ENCODE data around the gene THAP9.

The THAP9 gene

GRCh38 chr4:82891707-82892466 lies 8.6 kb upstream of the THAP9 start:
- Histone ChIP-seq H3K4me1 (ENCODE audit: control insufficient read depth, low read depth, low read length) (no peaks in the 10 kb centered on the region), H3K27ac (ENCODE audit: low read depth, low read length) (peak overlapping the region; percentile 94), H3K36me3 (ENCODE audit: control insufficient read depth, insufficient read depth, low read length) (peaks cover 6% of the 10 kb centered on the region), H3K79me1 (ENCODE audit: low read length) (peaks cover 3% of the 10 kb centered on the region), H3K4me3 (ENCODE audit: low read length) (peak overlapping the region; percentile 62), H2BK5ac (ENCODE audit: low read length) (no peak overlapping the region), H4K8ac (ENCODE audit: low read depth, low read length) (no peak overlapping the region), H3K79me2 (ENCODE audit: control insufficient read depth, insufficient read depth, low read length) (peaks cover 45% of the 10 kb centered on the region), H3K23ac (ENCODE audit: low read length) (no peak overlapping the region), H2BK120ac (ENCODE audit: low read depth, low read length) (no peak overlapping the region), H3K4me2 (ENCODE audit: low read length) (peak overlapping the region; percentile 67), H3K4ac (ENCODE audit: low read depth, low read length) (no peak overlapping the region), H3K27me3 (ENCODE audit: insufficient read depth, low read length, poor library complexity) (no peaks in the 10 kb centered on the region), H4K5ac (ENCODE audit: low read length) (no peak overlapping the region), H3K56ac (ENCODE audit: low read length) (peak overlapping the region; percentile 97), H3K9ac (ENCODE audit: low read length) (peak overlapping the region; percentile 90), H2BK15ac (replicated peaks; ENCODE audit: low read depth) (no peak overlapping the region), H3K18ac (ENCODE audit: low read length) (no peak overlapping the region), H2AK5ac (ENCODE audit: low read length) (no peak overlapping the region)
- DNase-seq, result peak; percentile 52
- WGBS (ENCODE audit: extremely low coverage, insufficient coverage, low lambda C conversion rate), result no CpG with 5 or more reads among the region's 7 CpGs

DNA sequence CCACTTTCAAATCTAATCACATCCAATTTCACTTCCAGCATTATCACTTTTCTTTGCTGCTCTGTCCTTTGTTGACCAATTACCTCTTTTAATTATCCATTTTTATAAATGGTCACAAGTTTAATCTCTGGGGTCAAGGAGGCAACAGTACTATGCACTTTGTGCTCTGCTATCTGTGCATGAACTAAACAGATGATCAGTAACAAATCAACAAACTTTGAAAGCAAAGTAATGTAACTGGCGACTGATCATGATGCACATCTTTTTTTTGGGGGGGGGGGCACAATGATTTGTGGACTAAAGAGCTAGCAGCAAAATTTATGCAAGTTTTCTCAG lies 8.1 kb upstream of the THAP9 start:
- Histone ChIP-seq H3K4me2 (ENCODE audit: low read length) (no peak overlapping the region), H3K4me1 (ENCODE audit: control insufficient read depth, low read depth, low read length) (no peaks in the 10 kb centered on the region), H4K8ac (ENCODE audit: low read depth, low read length) (no peak overlapping the region), H2BK120ac (ENCODE audit: low read depth, low read length) (no peak overlapping the region), H3K27me3 (ENCODE audit: insufficient read depth, low read length, poor library complexity) (no peaks in the 10 kb centered on the region), H3K56ac (ENCODE audit: low read length) (no peak overlapping the region), H3K79me2 (ENCODE audit: control insufficient read depth, insufficient read depth, low read length) (peaks cover 48% of the 10 kb centered on the region), H3K4me3 (ENCODE audit: low read length) (no peak overlapping the region), H3K23ac (ENCODE audit: low read length) (no peak overlapping the region), H3K79me1 (ENCODE audit: low read length) (peaks cover 3% of the 10 kb centered on the region), H2AK5ac (ENCODE audit: low read length) (no peak overlapping the region), H2BK5ac (ENCODE audit: low read length) (no peak overlapping the region), H2BK15ac (replicated peaks; ENCODE audit: low read depth) (no peak overlapping the region), H3K4ac (ENCODE audit: low read depth, low read length) (no peak overlapping the region), H3K36me3 (ENCODE audit: control insufficient read depth, insufficient read depth, low read length) (peaks cover 6% of the 10 kb centered on the region), H3K27ac (ENCODE audit: low read depth, low read length) (no peak overlapping the region), H3K18ac (ENCODE audit: low read length) (no peak overlapping the region), H3K9ac (ENCODE audit: low read length) (no peak overlapping the region), H4K5ac (ENCODE audit: low read length) (no peak overlapping the region)
- DNase-seq, result no peak
- WGBS (ENCODE audit: extremely low coverage, insufficient coverage, low lambda C conversion rate), result no CpG with 5 or more reads among the region's 1 CpG

- H3K23ac ChIP-seq (ENCODE audit: low read length), result no peak overlapping the region
- H3K27ac ChIP-seq (ENCODE audit: low read depth, low read length), result no peak overlapping the region
- peaks cover 3% of the 10 kb centered on the region for H3K79me1 ChIP-seq (ENCODE audit: low read length)
- no peak overlapping the region for H2BK120ac ChIP-seq (ENCODE audit: low read depth, low read length)
- H3K4me2 ChIP-seq (ENCODE audit: low read length), result no peak overlapping the region
- no peak overlapping the region for H3K56ac ChIP-seq (ENCODE audit: low read length)
- H4K5ac ChIP-seq (ENCODE audit: low read length), result no peak overlapping the region
- H2BK15ac ChIP-seq (replicated peaks; ENCODE audit: low read depth), result no peak overlapping the region
- no peak overlapping the region for H3K4ac ChIP-seq (ENCODE audit: low read depth, low read length)
- DNase-seq, result no peak
- H3K18ac ChIP-seq (ENCODE audit: low read length), result no peak overlapping the region
- WGBS (ENCODE audit: extremely low coverage, insufficient coverage, low lambda C conversion rate), result no CpG with 5 or more reads among the region's 3 CpGs
- peaks cover 45% of the 10 kb centered on the region for H3K79me2 ChIP-seq (ENCODE audit: control insufficient read depth, insufficient read depth, low read length)
- H3K9ac ChIP-seq (ENCODE audit: low read length), result no peak overlapping the region
- no peak overlapping the region for H4K8ac ChIP-seq (ENCODE audit: low read depth, low read length)
- H2AK5ac ChIP-seq (ENCODE audit: low read length), result no peak overlapping the region
- no peaks in the 10 kb centered on the region for H3K27me3 ChIP-seq (ENCODE audit: insufficient read depth, low read length, poor library complexity)
- H3K4me1 ChIP-seq (ENCODE audit: control insufficient read depth, low read depth, low read length), result no peaks in the 10 kb centered on the region
- no peak overlapping the region for H2BK5ac ChIP-seq (ENCODE audit: low read length)
- H3K4me3 ChIP-seq (ENCODE audit: low read length), result no peak overlapping the region
- peaks cover 6% of the 10 kb centered on the region for H3K36me3 ChIP-seq (ENCODE audit: control insufficient read depth, insufficient read depth, low read length)
These were observed 6.6 kb upstream of the THAP9 start for GRCh38 chr4:82893942-82894341.

DNA sequence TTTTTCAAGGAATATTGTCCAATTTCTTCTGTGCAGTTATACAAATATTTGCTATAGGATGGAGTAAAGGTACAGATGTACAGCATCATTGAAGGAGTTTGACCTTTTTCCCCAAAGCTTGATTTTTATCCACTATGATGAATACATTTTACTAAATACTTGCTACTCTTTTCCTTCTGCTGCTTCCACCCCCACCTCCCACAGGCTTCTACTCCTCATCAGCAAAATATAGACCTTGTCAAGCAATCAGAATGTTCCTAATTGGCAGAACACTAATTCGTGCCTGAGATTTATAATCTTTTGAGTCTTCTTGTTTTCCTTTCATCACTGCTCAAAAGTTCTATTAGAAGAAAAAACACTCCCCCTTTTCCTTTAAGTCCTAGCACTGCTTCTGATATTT lies 3.8 kb upstream of the THAP9 start:
- H4K5ac ChIP-seq (ENCODE audit: low read length), result no peak overlapping the region
- peaks cover 6% of the 10 kb centered on the region for H3K36me3 ChIP-seq (ENCODE audit: control insufficient read depth, insufficient read depth, low read length)
- H3K79me2 ChIP-seq (ENCODE audit: control insufficient read depth, insufficient read depth, low read length), result peaks cover 45% of the 10 kb centered on the region
- no peak overlapping the region for H3K27ac ChIP-seq (ENCODE audit: low read depth, low read length)
- H3K79me1 ChIP-seq (ENCODE audit: low read length), result peaks cover 3% of the 10 kb centered on the region
- no peak overlapping the region for H3K4me2 ChIP-seq (ENCODE audit: low read length)
- H3K4ac ChIP-seq (ENCODE audit: low read depth, low read length), result no peak overlapping the region
- no peak overlapping the region for H2AK5ac ChIP-seq (ENCODE audit: low read length)
- no peak overlapping the region for H3K23ac ChIP-seq (ENCODE audit: low read length)
- H2BK120ac ChIP-seq (ENCODE audit: low read depth, low read length), result no peak overlapping the region
- H2BK5ac ChIP-seq (ENCODE audit: low read length), result no peak overlapping the region
- H3K9ac ChIP-seq (ENCODE audit: low read length), result no peak overlapping the region
- no peak overlapping the region for H4K8ac ChIP-seq (ENCODE audit: low read depth, low read length)
- no peaks in the 10 kb centered on the region for H3K4me1 ChIP-seq (ENCODE audit: control insufficient read depth, low read depth, low read length)
- DNase-seq, result no peak
- no CpG with 5 or more reads among the region's 1 CpG for WGBS (ENCODE audit: extremely low coverage, insufficient coverage, low lambda C conversion rate)
- H3K4me3 ChIP-seq (ENCODE audit: low read length), result no peak overlapping the region
- no peaks in the 10 kb centered on the region for H3K27me3 ChIP-seq (ENCODE audit: insufficient read depth, low read length, poor library complexity)
- no peak overlapping the region for H3K18ac ChIP-seq (ENCODE audit: low read length)
- no peak overlapping the region for H2BK15ac ChIP-seq (replicated peaks; ENCODE audit: low read depth)
- H3K56ac ChIP-seq (ENCODE audit: low read length), result peak overlapping the region; percentile 47

DNA sequence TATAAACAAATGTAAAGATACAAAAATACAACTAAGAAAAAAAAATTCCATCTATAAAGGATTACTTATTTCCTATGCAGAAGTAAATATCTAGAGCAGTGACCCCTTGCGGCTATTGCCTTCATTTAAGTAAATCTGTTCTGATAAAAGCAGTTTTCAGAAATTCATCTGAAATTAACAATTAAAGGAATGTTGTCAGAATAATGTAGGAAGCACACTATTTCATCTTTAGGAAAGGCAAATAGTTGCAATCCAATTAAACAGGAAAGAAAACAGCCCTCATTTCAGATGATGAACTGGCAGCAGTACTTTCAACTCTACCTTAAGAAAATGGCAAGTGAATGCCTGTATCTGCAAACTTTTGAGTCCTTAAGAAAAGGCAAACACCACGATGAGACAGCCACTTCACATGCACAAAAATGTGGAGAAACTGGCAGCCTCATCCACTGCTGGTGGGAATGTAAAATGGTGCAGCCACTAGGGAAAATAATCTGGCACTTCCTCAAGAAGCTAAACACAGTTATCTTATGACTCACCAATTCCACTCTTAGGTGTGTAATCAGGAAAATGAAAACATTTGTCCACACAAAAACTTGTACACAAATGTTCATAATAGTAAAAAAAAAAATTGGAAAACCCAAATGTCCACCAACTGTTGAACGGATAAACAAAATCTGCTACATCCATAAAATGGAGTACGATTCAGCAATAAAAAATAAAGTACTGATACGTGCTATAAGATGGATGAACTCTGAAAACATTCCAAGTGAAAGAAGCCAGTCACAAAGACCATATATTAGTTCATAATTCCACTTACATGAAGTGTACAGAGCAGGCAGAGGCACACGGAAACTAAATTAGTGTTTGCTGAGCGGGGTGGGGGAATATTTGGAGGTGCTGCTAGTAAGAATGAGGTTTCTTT lies 2.0 kb upstream of the THAP9 start:
- Histone ChIP-seq H3K4me2 (ENCODE audit: low read length) (peak overlapping the region; percentile 63), H2BK15ac (replicated peaks; ENCODE audit: low read depth) (no peak overlapping the region), H3K18ac (ENCODE audit: low read length) (no peak overlapping the region), H3K23ac (ENCODE audit: low read length) (no peak overlapping the region), H3K79me1 (ENCODE audit: low read length) (peaks cover 3% of the 10 kb centered on the region), H3K27ac (ENCODE audit: low read depth, low read length) (no peak overlapping the region), H3K27me3 (ENCODE audit: insufficient read depth, low read length, poor library complexity) (no peaks in the 10 kb centered on the region), H3K4ac (ENCODE audit: low read depth, low read length) (no peak overlapping the region), H3K4me3 (ENCODE audit: low read length) (peak overlapping the region; percentile 63), H3K79me2 (ENCODE audit: control insufficient read depth, insufficient read depth, low read length) (peaks cover 48% of the 10 kb centered on the region), H3K4me1 (ENCODE audit: control insufficient read depth, low read depth, low read length) (no peaks in the 10 kb centered on the region), H4K8ac (ENCODE audit: low read depth, low read length) (no peak overlapping the region), H3K56ac (ENCODE audit: low read length) (peak overlapping the region; percentile 81), H3K36me3 (ENCODE audit: control insufficient read depth, insufficient read depth, low read length) (peaks cover 2% of the 10 kb centered on the region), H2AK5ac (ENCODE audit: low read length) (no peak overlapping the region), H2BK120ac (ENCODE audit: low read depth, low read length) (no peak overlapping the region), H2BK5ac (ENCODE audit: low read length) (no peak overlapping the region), H4K5ac (ENCODE audit: low read length) (no peak overlapping the region), H3K9ac (ENCODE audit: low read length) (peak overlapping the region; percentile 84)
- DNase-seq, result peak; percentile 36
- WGBS (ENCODE audit: extremely low coverage, insufficient coverage, low lambda C conversion rate), result no CpG with 5 or more reads among the region's 7 CpGs
